Fibroblast of villous mesenchyme (primary cell): ENCODE results near the gene TPPP. TPM values are rescaled to one million over a fixed set of nuclear protein-coding genes. Genes with fewer than 3 reads are reported as not detected.
"Not testable (repeated sequence)": the region's sequence is repeated elsewhere in the genome, so short reads cannot be mapped to it uniquely, and the experiment has no call there.

Experiments used
- DNase-seq: peaks from one replicate; pipeline ENCODE4 v3.0.0-alpha.2; 2010; ENCODE audit warnings: low read depth
- H3K4me3 ChIP-seq: 2 replicates; pipeline ENCODE4 v1.5.1; 2011; ENCODE audit warnings: low read depth, mild to moderate bottlenecking, low read length
- total RNA-seq: library from RNA; depleted of rRNA; stranded (reverse); fragments of >200 nt; gene quantifications from 2 replicates; pipeline ENCODE4 v1.2.3, GENCODE V29; 2012
- TF ChIP-seq, protein P1 (sequence below): IDR thresholded peaks from 2 replicates; pipeline ENCODE4 v1.5.1; 2012; ENCODE audit warnings: low read depth, mild to moderate bottlenecking, low read length; ENCODE audit not compliant: insufficient read depth

Gene TPPP
- total RNA-seq, 1 donor = under 0.01 TPM

DNA sequence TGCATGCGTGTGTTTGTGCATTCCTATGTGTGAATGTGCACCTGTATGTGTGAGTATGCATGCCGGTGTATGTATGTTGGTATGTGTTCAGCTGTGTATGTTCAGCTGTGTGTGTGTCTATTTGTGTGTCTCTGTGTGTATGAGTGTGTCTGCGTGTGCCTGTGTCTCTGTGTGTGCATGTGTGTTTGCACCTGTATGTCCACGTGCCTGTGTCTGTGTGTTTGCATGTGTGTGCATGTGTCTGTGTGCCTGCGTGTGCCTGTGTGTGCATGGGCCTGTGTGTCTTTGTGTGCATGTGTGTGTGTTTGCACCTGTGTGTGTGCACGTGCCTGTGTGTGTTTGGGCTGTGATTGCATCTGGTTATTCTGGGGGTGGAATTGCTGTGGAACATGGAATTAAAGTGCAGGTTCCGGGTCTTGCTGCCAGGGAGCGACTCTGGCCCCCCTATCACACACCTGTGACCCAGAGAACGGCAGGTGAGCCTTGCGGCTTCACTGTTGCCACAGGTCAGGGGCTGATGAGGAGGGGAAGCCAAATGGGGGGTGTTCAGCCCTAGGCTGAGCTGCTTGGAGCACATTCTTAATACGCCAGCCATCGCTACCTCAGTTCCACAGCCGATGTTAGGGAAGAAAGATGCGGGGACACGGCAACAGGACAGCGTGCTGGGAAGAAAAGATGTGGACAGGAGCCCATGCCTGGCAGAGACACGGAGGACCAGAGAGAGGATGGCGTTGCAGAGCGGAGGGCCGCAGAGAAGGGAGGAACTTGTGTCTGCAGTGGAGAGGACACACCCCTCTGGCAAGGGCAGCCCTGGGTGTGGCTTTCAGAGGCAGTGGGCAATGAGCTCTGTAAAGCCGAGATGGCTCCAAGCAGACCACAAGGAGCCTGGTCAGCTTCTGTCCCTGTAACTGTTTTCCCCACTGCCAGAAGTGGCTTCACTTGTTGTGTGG, 3.9 kb upstream of the TPPP start:
- H3K4me3 ChIP-seq, DNase-seq: not testable (repeated sequence)

DNA sequence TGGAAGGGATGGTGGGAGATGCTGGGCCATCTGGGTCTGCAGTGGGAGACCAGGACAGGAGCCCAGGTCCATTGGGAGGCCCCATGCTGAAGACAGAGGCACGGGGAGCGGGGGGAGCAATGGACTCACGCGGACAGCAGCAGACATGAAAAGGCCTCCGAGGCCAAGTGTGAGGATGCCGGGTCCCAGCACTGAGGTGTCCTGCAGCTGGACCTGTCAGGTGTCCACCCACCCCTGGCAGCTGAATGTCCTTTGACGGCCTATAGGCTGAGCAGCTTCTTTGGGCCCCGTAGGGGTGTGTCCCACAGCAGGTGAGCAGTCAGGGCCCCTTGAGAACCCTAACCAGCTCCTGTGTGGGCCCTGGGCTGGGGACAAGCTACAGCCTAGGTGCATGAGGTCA, 3.0 kb upstream of the TPPP start:
- not testable (repeated sequence) for H3K4me3 ChIP-seq, DNase-seq

DNA sequence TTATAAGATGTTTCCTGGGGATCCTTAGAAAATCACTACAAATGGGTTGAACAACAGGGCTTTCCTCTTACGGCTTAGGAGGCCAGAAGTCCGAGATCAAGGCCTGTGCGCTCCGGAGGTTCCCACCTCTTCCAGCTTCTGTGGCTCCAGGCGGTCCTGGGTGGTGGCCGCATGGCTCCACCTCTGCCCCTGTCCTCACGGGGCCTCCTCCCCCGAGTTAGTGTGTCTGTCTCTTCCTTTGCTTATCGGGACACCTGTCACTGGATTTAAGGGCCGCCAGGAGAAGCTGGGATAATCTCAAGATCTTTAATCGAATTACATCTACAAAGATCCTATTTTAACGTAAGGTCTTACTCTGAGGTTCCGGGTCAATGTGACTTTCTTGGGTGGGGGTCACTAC, 2.3 kb upstream of the TPPP start:
- not testable (repeated sequence) for DNase-seq, H3K4me3 ChIP-seq

DNA sequence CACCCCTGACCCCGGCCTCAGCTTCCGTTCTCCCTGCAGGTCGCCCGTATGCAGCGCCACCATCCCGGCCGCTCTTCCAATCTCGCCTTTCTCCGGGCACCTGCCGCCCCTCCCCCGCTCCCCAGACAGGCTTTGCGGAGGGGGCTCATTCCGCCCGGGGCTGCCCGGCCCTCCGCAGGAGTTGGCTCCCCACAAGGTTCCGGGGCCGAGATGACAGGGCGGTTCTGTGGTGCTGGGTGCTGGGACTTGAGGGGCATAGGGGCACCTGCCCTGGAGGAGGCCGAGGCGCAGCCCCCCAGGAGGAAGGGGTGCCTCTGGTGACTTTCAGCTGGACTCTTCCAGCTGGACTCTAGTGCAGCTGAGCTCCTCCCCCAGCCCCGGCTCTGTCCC, 885 bp upstream of the TPPP start:
- H3K4me3 ChIP-seq, DNase-seq: not testable (repeated sequence)

DNA sequence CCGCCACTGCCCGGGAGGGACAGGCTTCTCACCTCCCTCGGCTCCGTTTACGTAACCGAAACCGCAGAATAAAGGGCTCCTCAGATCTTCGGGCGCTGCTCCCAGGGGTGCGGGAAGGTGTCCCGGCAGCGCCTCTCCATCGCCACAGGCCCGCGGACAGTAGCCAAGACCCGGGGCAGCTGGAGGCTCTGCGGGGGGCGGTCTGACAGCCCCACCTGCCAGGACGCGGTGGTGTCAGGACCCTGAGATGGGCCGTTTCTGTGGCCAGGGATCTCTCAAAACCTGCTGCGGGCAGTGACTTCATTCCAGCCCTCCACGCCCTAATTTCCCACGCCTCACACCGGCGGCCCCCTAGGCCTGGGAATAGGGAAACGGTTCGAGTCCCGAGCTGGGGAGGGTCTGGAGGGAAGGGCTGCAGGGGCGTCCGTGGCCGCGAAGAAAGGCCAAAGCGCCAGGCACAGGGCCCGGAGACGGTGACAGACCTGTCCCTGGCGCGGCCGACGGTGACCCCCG, 567 bp downstream of the TPPP start:
- peak overlapping the region; percentile 32 for H3K4me3 ChIP-seq
- not testable (repeated sequence) for DNase-seq

DNA sequence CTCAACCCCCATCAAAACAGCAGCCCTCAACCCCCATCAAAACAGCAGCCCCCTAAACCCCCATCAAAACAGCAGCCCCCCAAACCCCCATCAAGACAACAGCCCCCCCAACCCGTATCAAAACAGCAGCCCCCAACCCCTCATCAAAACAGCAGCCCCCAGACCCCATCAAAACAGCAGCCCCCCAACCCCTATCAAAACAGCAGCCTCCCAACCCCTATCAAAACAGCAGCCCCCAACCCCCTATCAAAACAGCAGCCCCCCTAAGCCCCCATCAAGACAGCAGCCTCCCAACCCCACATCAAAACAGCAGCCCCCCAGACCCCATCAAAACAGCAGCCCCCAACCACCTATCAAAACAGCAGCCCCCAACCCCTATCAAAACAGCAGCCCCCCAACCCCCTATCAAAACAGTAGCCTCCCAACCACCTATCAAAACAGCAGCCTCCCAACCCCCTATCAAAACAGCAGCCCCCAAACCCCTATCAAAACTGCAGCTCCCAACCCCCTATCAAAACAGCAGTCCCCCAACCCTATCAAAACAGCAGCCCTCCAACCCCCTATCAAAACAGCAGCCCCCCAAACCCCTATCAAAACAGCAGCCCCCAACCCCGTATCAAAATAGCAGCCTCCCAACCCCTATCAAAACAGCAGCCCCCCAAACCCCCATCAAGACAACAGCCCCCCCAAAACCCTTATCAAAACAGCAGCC, 1.2 kb downstream of the TPPP start:
- no peak overlapping the region for H3K4me3 ChIP-seq
- TF ChIP-seq, protein P1, sequence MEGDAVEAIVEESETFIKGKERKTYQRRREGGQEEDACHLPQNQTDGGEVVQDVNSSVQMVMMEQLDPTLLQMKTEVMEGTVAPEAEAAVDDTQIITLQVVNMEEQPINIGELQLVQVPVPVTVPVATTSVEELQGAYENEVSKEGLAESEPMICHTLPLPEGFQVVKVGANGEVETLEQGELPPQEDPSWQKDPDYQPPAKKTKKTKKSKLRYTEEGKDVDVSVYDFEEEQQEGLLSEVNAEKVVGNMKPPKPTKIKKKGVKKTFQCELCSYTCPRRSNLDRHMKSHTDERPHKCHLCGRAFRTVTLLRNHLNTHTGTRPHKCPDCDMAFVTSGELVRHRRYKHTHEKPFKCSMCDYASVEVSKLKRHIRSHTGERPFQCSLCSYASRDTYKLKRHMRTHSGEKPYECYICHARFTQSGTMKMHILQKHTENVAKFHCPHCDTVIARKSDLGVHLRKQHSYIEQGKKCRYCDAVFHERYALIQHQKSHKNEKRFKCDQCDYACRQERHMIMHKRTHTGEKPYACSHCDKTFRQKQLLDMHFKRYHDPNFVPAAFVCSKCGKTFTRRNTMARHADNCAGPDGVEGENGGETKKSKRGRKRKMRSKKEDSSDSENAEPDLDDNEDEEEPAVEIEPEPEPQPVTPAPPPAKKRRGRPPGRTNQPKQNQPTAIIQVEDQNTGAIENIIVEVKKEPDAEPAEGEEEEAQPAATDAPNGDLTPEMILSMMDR = no peak
- DNase-seq = no peak

DNA sequence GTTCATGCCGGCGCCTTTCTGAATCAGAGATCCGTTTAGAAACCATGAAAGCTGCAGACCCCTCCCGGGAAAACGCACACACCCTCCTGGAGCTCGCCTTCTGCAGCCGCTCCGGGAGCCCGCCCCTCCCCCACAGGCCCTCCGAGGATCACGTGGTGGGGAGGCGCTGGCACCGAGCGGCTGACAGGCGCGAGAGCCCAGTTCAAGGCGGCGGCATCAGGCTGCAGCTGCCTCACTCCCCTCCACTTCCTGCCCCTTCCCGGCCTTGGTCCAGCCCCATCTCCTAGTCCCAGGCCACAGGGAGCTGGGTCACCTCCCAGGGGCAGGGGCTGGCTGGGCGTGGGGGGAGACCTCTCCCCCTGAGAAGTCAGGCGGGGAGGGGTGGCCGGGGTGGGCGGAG, 2.1 kb downstream of the TPPP start:
- not testable (repeated sequence) for H3K4me3 ChIP-seq, DNase-seq

DNA sequence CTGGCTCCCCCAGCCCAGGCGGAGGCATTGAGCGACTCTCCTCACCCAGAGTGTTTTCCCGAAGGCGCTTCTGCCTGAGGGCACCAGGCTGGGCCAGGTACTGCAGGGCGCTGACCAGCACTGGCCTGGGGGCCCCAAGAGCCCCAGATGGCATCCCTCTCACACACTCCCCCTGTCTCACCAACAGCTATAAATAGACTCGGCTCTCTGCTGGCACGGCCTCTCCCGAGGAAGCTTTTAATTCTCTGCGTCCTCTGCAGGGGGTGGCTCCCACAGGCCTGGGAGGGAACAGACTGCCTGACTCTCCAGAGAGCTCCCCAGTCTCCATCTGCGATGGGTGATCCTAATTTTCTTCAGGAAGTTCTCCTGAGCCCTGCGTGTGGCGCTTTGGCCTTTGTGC, 2.9 kb downstream of the TPPP start:
- not testable (repeated sequence) for H3K4me3 ChIP-seq, DNase-seq

DNA sequence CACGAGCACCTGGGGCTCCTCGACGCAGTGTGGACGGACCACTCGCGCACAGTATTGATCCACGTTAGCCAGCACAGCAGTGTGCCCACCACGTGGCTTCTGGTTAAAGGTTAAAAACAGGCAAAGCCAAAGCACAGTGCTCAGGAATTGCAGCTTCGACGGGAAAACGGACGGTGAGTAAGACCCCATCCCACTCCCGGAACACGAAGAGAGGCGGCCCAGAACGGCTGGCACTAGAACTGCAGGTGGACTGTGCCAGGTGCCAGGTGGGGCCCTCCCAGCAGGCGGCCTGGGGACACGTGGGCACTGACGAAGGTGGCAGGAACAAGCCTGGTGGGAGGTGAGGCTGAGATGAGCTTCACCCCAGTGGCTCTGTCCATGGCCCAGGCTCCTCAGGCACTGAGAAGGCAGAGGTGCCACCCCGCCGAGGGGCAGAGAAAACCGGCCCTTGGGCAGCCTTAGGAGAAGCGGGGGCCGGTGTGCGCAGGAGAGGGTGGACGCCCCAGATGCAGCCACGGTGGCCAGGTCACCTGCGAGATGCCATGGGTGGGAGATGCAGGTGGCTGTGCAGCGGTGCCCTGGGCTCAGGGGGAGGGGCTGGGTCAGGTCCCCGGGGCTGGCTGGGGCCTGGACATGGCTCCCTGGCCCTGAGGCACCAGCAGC, 4.7 kb downstream of the TPPP start:
- not testable (repeated sequence) for H3K4me3 ChIP-seq, DNase-seq

DNA sequence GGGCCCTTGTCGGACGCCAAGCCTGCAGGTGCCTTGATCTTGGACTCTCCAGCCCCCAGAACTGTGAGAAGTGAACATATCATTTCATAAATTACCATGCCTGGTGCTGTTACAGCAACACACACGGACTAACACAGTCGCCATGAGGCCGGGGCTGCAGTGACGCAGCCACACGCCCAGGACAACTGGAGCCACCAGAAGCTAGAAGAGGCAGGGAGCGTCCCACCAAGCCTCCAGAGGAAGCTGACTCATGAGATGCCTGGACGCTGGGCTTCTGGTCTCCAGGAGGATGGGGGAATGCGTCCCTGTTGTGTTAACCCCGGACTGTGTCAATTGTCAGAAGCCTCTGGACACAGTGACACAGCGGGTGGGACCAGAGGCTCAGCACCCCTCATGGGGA, 6.2 kb downstream of the TPPP start:
- not testable (repeated sequence) for H3K4me3 ChIP-seq, DNase-seq

DNA sequence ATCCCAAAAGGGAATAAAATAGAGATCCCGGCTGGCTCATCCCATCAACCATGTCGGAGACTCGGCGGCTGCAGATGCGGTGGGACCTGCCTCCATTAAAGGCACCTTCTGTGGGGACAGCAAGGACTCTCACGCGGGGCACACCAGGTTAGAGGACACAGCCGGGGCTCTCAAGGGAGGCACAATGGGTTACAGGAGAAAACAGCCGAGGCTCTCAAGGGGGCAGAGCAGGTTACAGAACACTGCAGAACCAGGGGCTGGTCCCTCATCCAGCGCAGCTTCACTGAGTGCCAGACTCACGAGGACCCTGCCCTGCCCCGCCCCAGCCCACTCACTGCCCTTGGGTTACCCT, 7.0 kb downstream of the TPPP start:
- not testable (repeated sequence) for DNase-seq, H3K4me3 ChIP-seq

DNA sequence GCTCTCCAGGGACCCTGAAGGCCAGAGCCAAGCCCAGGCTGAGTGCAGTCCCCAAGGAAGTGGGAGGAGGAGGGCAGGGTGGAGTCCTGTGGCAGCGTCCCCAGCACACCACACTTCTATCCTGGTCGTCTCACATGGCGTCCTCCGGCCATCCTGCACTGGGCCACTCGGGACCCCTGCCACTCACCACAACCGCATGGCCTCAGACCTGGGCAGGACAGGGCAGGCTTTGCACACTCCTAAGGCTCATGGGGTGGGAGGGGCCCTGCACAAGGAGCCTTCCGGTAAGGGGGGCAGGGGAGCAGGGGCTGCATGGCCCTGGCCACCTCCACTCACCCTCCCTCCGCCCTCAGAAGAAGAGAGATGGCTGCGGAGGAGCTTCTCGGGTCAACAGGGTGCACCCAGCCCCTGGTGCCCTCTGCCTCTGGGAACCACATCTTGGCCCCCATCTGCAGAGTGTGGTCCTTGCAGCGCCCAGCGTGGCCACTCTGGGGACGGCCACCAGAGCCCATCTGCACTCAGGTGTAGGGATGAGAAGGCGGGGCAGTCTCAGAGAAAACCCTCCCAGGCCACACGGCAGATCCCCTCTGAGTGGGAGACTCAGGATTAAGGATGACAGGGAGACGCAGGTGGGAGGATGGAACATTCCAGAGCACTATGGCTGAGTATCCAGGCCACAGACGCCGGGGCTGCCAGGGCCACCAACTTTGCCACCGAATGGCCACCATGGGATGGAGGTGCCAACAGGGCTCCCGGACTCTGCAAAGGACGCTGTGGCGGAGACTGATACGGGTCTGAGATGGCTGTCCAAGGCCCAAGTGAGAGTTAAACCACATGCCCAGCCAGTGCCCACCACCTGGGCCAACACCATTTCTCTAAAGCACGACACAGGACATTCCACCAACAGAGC, 7.6 kb downstream of the TPPP start:
- TF ChIP-seq, protein P1 = no peak
- DNase-seq = no peak
- H3K4me3 ChIP-seq = no peak overlapping the region
